IMR-90 (cell line): ENCODE data around the gene PDK3. TPM values are rescaled to one million over a fixed set of nuclear protein-coding genes. Genes with fewer than 3 reads are reported as not detected.

Experiments
- ATAC-seq: fragments of 200-7000 bp; cut with Tn5 transposase; 2 replicates; pipeline ENCODE4 v1.9.1; 2020; ENCODE audit warnings: low read depth, mild to moderate bottlenecking, moderate library complexity
- BruUV-seq: library from RNA; stranded (reverse); fragments of 400-500 nt; replicated peaks from 2 replicates; lab custom pipeline; 2021; lab: Mats Ljungman, UMichigan
- CTCF ChIA-PET: fragments of 300-600 bp; formaldehyde crosslinking; extraction: SDS; loops from one replicate; lab custom pipeline; 2021; ENCODE audit warnings: antibody characterized with exemption; lab: Yijun Ruan, JAX
- POLR2A ChIA-PET: fragments of 300-600 bp; sonication (Branson Sonifier 250); formaldehyde crosslinking; loops from one replicate; lab custom pipeline; 2022; ENCODE audit warnings: antibody characterized with exemption; ENCODE audit not compliant: unreplicated experiment; lab: Charles Lee
- DNase-seq: peaks from one replicate; pipeline ENCODE4 v3.0.0; 2013
- H2AFZ ChIP-seq: replicated peaks from 2 replicates; pipeline ENCODE3; 2013; ENCODE audit warnings: low read length, mild to moderate bottlenecking; ENCODE audit not compliant: poor library complexity
- H2AK5ac ChIP-seq: 2 replicates; pipeline ENCODE4 v1.6.1; 2013; ENCODE audit warnings: low read depth, low read length, inconsistent platforms
- H2AK9ac ChIP-seq: replicated peaks from 2 replicates; pipeline ENCODE3; 2013; ENCODE audit warnings: mild to moderate bottlenecking, low read depth, low read length, moderate library complexity; ENCODE audit not compliant: poor library complexity
- H2BK120ac ChIP-seq: 2 replicates; pipeline ENCODE4 v1.6.1; 2013; ENCODE audit warnings: low read depth, low read length, inconsistent platforms
- H2BK15ac ChIP-seq: 3 replicates; pipeline ENCODE4 v1.6.1; 2013; ENCODE audit warnings: low read depth, low read length, inconsistent platforms
- H2BK20ac ChIP-seq: 2 replicates; pipeline ENCODE4 v1.6.1; 2013; ENCODE audit warnings: low read depth, mild to moderate bottlenecking, inconsistent platforms, low read length, moderate library complexity
- H2BK5ac ChIP-seq: 2 replicates; pipeline ENCODE4 v1.6.1; 2013; ENCODE audit warnings: mild to moderate bottlenecking, low read depth, low read length, inconsistent platforms; ENCODE audit not compliant: poor library complexity, severe bottlenecking
- H3K14ac ChIP-seq: replicated peaks from 2 replicates; pipeline ENCODE4 v1.6.1; 2013; ENCODE audit warnings: low read depth, low read length, inconsistent platforms
- H3K18ac ChIP-seq: 2 replicates; pipeline ENCODE4 v1.6.1; 2013; ENCODE audit warnings: low read depth, low read length, control low read depth
- H3K23ac ChIP-seq: 2 replicates; pipeline ENCODE4 v1.6.1; 2013; ENCODE audit warnings: low read depth, low read length, inconsistent platforms
- H3K27ac ChIP-seq: 2 replicates; pipeline ENCODE4 v1.5.1; 2013; ENCODE audit warnings: mild to moderate bottlenecking, control low read depth, low read length; ENCODE audit not compliant: insufficient read depth
- H3K27me3 ChIP-seq: 2 replicates; pipeline ENCODE4 v1.6.1; 2013; ENCODE audit warnings: low read length; ENCODE audit not compliant: control insufficient read depth, insufficient read depth
- H3K36me3 ChIP-seq: 2 replicates; pipeline ENCODE4 v1.6.1; 2013; ENCODE audit warnings: low read length, mixed read lengths; ENCODE audit not compliant: control insufficient read depth, insufficient read depth
- H3K4ac ChIP-seq: 2 replicates; pipeline ENCODE4 v1.6.1; 2013; ENCODE audit warnings: low read depth, low read length, inconsistent platforms
- H3K4me1 ChIP-seq: 2 replicates; pipeline ENCODE4 v1.6.1; 2013; ENCODE audit warnings: low read length, mixed read lengths; ENCODE audit not compliant: control insufficient read depth, insufficient read depth
- H3K4me2 ChIP-seq: 2 replicates; pipeline ENCODE4 v1.6.1; 2013; ENCODE audit warnings: low read depth, mild to moderate bottlenecking, control low read depth, low read length, moderate library complexity
- H3K4me3 ChIP-seq: 2 replicates; pipeline ENCODE4 v1.5.1; 2013; ENCODE audit warnings: low read depth, mild to moderate bottlenecking, control low read depth, low read length, moderate library complexity; ENCODE audit not compliant: insufficient read depth
- H3K56ac ChIP-seq: 2 replicates; pipeline ENCODE4 v1.6.1; 2013; ENCODE audit warnings: low read length, inconsistent platforms; ENCODE audit not compliant: insufficient read depth; ENCODE audit errors: extremely low read depth
- H3K79me1 ChIP-seq, 2 experiments: 2 replicates each; pipeline ENCODE4 v1.6.1; 2013; ENCODE audit warnings: low read length in 2 of 2, inconsistent platforms in 1 of 2, low read depth in 1 of 2
- H3K9ac ChIP-seq: 2 replicates; pipeline ENCODE4 v1.6.1; 2013; ENCODE audit warnings: low read depth, low read length, control low read depth
- H3K9me1 ChIP-seq: 2 replicates; pipeline ENCODE4 v1.6.1; 2013; ENCODE audit warnings: low read length, inconsistent platforms; ENCODE audit not compliant: insufficient read depth
- H3K9me3 ChIP-seq: 2 replicates; pipeline ENCODE4 v1.6.1; 2013; ENCODE audit warnings: low read length; ENCODE audit not compliant: control insufficient read depth, insufficient read depth
- H4K20me1 ChIP-seq: 2 replicates; pipeline ENCODE4 v1.6.1; 2013; ENCODE audit warnings: low read length, inconsistent platforms; ENCODE audit not compliant: insufficient read depth
- H4K5ac ChIP-seq: 2 replicates; pipeline ENCODE4 v1.6.1; 2013; ENCODE audit warnings: mild to moderate bottlenecking, low read depth, low read length, control low read depth
- H4K8ac ChIP-seq, 2 experiments: 2 replicates each; pipeline ENCODE4 v1.6.1; 2013; ENCODE audit warnings: low read depth in 2 of 2, low read length in 2 of 2, control low read depth in 1 of 2, inconsistent platforms in 1 of 2
- H4K91ac ChIP-seq: 2 replicates; pipeline ENCODE4 v1.6.1; 2013; ENCODE audit warnings: low read depth, low read length, inconsistent platforms; ENCODE audit not compliant: insufficient read depth
- BHLHE40 ChIP-seq: fragments of 150-350 bp; IDR thresholded peaks from 2 replicates; pipeline ENCODE4 v1.6.1; 2016; ENCODE audit warnings: mild to moderate bottlenecking, low read depth, low read length
- CEBPB ChIP-seq: IDR thresholded peaks from 2 replicates; pipeline ENCODE4 v1.6.1; 2012; ENCODE audit warnings: low read depth, low read length, improper control_type of control experiment
- CHD1 ChIP-seq: IDR thresholded peaks from 2 replicates; pipeline ENCODE4 v1.6.1; 2012; ENCODE audit warnings: low read depth, low read length, improper control_type of control experiment
- ELK1 ChIP-seq: fragments of 150-350 bp; IDR thresholded peaks from 2 replicates; pipeline ENCODE4 v1.6.1; 2016; ENCODE audit warnings: low read depth, mild to moderate bottlenecking, low read length, moderate library complexity, borderline replicate concordance
- FOS ChIP-seq: fragments of 150-350 bp; IDR thresholded peaks from 2 replicates; pipeline ENCODE4 v1.6.1; 2016; ENCODE audit warnings: low read depth, low read length
- MAFK ChIP-seq: IDR thresholded peaks from 2 replicates; pipeline ENCODE4 v1.6.1; 2012; ENCODE audit warnings: low read depth, low read length, improper control_type of control experiment
- MAZ ChIP-seq: IDR thresholded peaks from 2 replicates; pipeline ENCODE4 v1.6.1; 2012; ENCODE audit warnings: low read depth, mild to moderate bottlenecking, low read length, improper control_type of control experiment, moderate library complexity, borderline replicate concordance
- MXI1 ChIP-seq: IDR thresholded peaks from 2 replicates; pipeline ENCODE4 v1.6.1; 2012; ENCODE audit warnings: low read depth, mild to moderate bottlenecking, low read length, moderate library complexity, borderline replicate concordance
- NFE2L2 ChIP-seq: fragments of 150-350 bp; IDR thresholded peaks from 2 replicates; pipeline ENCODE4 v1.6.1; 2016; ENCODE audit warnings: low read depth, mild to moderate bottlenecking, low read length
- POLR2A ChIP-seq: IDR thresholded peaks from 2 replicates; pipeline ENCODE4 v1.6.1; 2012; ENCODE audit warnings: mild to moderate bottlenecking, low read depth, low read length
- RAD21 ChIP-seq: IDR thresholded peaks from 2 replicates; pipeline ENCODE4 v1.6.1; 2012; ENCODE audit warnings: low read length, improper control_type of control experiment
- RCOR1 ChIP-seq: IDR thresholded peaks from 2 replicates; pipeline ENCODE4 v1.6.1; 2012; ENCODE audit warnings: mild to moderate bottlenecking, low read length, improper control_type of control experiment; ENCODE audit not compliant: insufficient replicate concordance
- RFX5 ChIP-seq: IDR thresholded peaks from 2 replicates; pipeline ENCODE4 v1.8.0; 2012; ENCODE audit warnings: low read depth, mild to moderate bottlenecking, low read length, moderate library complexity
- SMC3 ChIP-seq: fragments of 150-350 bp; IDR thresholded peaks from 2 replicates; pipeline ENCODE4 v1.6.1; 2016; ENCODE audit warnings: low read depth, mild to moderate bottlenecking, antibody characterized with exemption, low read length, moderate library complexity
- USF2 ChIP-seq: fragments of 150-350 bp; IDR thresholded peaks from 2 replicates; pipeline ENCODE4 v1.6.1; 2017; ENCODE audit warnings: mild to moderate bottlenecking, antibody characterized with exemption, low read length, low read depth
- WGBS, 2 experiments: methylation state at CpG; one replicate each; pipeline versions ENCODE4 v1.1.5 to v1.1.7; 2013; ENCODE audit warnings: missing lambda C conversion rate in 2 of 2; ENCODE audit not compliant: insufficient read length in 1 of 2; ENCODE audit errors: extremely low coverage in 2 of 2; 5-methylcytosine and 5-hydroxymethylcytosine counted together
- dilution Hi-C: fragments of 300-500 bp; cut with HindIII; formaldehyde crosslinking; loops from one replicate; pipeline ENCODE4 v1.14.3; 2018; ENCODE audit warnings: low sequenced_read_pairs; ENCODE audit not compliant: unreplicated experiment
- in situ Hi-C: fragments of 300-500 bp; cut with MboI; formaldehyde crosslinking; loops from 3 replicates; pipeline ENCODE4 v1.14.3; 2019; ENCODE audit warnings: low sequenced_read_pairs, inconsistent platforms, mixed read lengths
- intact Hi-C: fragments of 100-400 bp; cut with micrococcal nuclease; formaldehyde crosslinking; loops from 2 replicates; pipeline ENCODE4 v1.10.0; 2022
- polyA plus RNA-seq, 3 experiments: library from polyadenylated mRNA; depleted of rRNA; stranded (reverse); fragments of >200 nt; gene quantifications; 2 replicates each; pipeline ENCODE4 v1.2.3, GENCODE V29; 2012; ENCODE audit warnings: low replicate concordance in 1 of 3
- total RNA-seq: library from RNA; depleted of rRNA; stranded (reverse); fragments of >200 nt; gene quantifications from 2 replicates; pipeline ENCODE4 v1.2.3, GENCODE V29; 2012
- TF ChIP-seq, protein P1 (sequence below): conservative IDR thresholded peaks from 2 replicates; pipeline ENCODE4 v1.5.1; 2012; ENCODE audit warnings: mild to moderate bottlenecking, low read depth, low read length, improper control_type of control experiment

The PDK3 gene
- total and polyA plus RNA-seq, 2 of the 4 experiments (the other 2 are of a cell fraction): 2.3 to 4.8 TPM

DNA sequence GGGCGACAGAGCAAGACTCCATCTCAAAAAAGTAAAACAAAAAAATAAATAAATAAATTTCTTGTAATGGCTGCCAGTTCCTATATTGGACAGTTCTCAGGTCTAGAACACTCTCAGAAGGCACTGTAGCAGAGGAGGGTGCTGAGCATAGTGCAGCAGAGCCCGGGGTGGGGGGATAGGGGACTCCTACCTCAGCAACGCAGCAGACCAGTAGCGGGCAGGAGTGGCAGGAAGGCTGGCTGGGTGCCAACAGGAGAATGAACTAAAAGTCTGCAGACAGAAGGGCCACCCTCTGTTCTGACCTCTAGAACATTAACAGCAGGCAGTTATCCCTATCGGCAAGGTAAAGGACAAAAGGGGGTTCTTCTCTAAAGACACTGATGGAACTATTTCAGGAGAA is 20.2 kb downstream of the PDK3 start:
- Histone ChIP-seq H3K36me3 (no peaks in the 10 kb centered on the region), H2BK5ac (no peak overlapping the region), H4K8ac (no peak overlapping the region), H3K4ac (no peak overlapping the region), H2BK120ac (no peak overlapping the region), H3K56ac (no peak overlapping the region), H3K9me1 (no peaks in the 10 kb centered on the region), H4K91ac (no peak overlapping the region), H2BK15ac (no peak overlapping the region), H3K4me2 (no peak overlapping the region), H3K9me3 (no peaks in the 10 kb centered on the region), H3K14ac (no peak overlapping the region), H2AK5ac (no peak overlapping the region), H3K27ac (no peak overlapping the region), H2AK9ac (no peak overlapping the region), H4K5ac (no peak overlapping the region), H3K4me1 (no peaks in the 10 kb centered on the region), H2BK20ac (no peak overlapping the region), H4K20me1 (no peaks in the 10 kb centered on the region), H3K9ac (no peak overlapping the region), H3K18ac (no peak overlapping the region), H3K27me3 (no peaks in the 10 kb centered on the region), H3K79me1 (no peaks in the 10 kb centered on the region), H3K23ac (no peak overlapping the region), H3K4me3 (no peak overlapping the region), H2AFZ (no peak overlapping the region)
- DNase-seq (no peak), ATAC-seq (no peak)
- intact Hi-C loops: no loop called here
- TF ChIP-seq MAFK (no peak), FOS (no peak), RCOR1 (no peak), NFE2L2 (no peak), USF2 (no peak), POLR2A (no peak), RAD21 (no peak), ELK1 (no peak), RFX5 (no peak), MXI1 (no peak), BHLHE40 (no peak), CEBPB (no peak), SMC3 (no peak), CHD1 (no peak), MAZ (no peak)
- TF ChIP-seq, protein P1, sequence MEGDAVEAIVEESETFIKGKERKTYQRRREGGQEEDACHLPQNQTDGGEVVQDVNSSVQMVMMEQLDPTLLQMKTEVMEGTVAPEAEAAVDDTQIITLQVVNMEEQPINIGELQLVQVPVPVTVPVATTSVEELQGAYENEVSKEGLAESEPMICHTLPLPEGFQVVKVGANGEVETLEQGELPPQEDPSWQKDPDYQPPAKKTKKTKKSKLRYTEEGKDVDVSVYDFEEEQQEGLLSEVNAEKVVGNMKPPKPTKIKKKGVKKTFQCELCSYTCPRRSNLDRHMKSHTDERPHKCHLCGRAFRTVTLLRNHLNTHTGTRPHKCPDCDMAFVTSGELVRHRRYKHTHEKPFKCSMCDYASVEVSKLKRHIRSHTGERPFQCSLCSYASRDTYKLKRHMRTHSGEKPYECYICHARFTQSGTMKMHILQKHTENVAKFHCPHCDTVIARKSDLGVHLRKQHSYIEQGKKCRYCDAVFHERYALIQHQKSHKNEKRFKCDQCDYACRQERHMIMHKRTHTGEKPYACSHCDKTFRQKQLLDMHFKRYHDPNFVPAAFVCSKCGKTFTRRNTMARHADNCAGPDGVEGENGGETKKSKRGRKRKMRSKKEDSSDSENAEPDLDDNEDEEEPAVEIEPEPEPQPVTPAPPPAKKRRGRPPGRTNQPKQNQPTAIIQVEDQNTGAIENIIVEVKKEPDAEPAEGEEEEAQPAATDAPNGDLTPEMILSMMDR: no peak
- ChIA-PET CTCF (no interaction called here), POLR2A (no interaction called here)
- WGBS, 2 experiments: 33% methylated on average over 1 of the region's 5 CpGs; no CpG with 5 or more reads in 1 of the 2 experiments
- dilution Hi-C loops: no loop called here
- in situ Hi-C loops: no loop called here
- BruUV-seq: no TSS peak
